Large intestine (tissue), 1 donor: Measurements from ENCODE around the gene LDB3. TPM values are rescaled to one million over a fixed set of nuclear protein-coding genes. Genes with fewer than 3 reads are reported as not detected.

Source experiments
- polyA plus RNA-seq: library from polyadenylated mRNA; unstranded; fragments of 120-200 nt; gene quantifications from one replicate; pipeline ENCODE4 v1.2.1, GENCODE V29; 2013

LDB3 gene
- polyA plus RNA-seq, 1 donor, result 4.0 TPM

Other genes starting within 250 kb of the LDB3 start
- 36.8 TPM for gene WAPL, start 146.7 kb upstream of the LDB3 start, polyA plus RNA-seq
- gene OPN4, start 14.0 kb upstream of the LDB3 start, polyA plus RNA-seq, result not detected
- 41.5 TPM for gene BMPR1A, start 88.1 kb downstream of the LDB3 start, polyA plus RNA-seq